ENCODE data around the gene AHCYL1.

DNA sequence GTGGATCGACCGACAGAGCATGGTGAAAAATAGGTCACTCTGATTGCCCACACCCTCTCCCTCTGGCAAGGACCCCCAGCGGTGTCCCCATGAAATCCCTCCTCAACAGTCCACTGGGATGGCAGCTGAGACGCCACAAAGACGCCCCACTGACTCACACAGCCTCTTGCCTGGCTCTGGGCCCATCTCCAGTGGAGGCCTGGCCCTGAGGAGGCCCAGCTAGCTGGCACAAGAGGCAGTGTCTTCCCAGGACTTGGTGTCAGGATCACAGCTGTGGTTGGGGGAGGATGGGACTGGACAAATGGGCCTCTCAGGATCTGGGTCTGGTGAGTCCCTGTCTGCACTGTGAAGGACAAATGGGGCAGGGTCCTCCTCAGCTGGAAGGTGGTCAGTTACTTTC, 81.3 kb downstream of the AHCYL1 start:
- TF ChIP-seq CTCF (IDR thresholded peaks at IDR 0.05; ENCODE audit: low read depth, low read length, missing input control) (no peak), YY1 (IDR thresholded peaks at IDR 0.05) (no peak), ATF3 (IDR thresholded peaks at IDR 0.05) (no peak), JUND (IDR thresholded peaks at IDR 0.05) (no peak), GABPA (IDR thresholded peaks at IDR 0.05 in 1 of 2, conservative IDR thresholded peaks at IDR 0.05 in 1 of 2) (no peak), RAD21 (IDR thresholded peaks at IDR 0.05) (no peak), TAF1 (conservative IDR thresholded peaks at IDR 0.05) (no peak), NR2F2 (IDR thresholded peaks at IDR 0.05) (no peak)
